SW 1271 (cell line): ENCODE results near the gene MAP7D3.
"Not testable (repeated sequence)": the region's sequence is repeated elsewhere in the genome, so short reads cannot be mapped to it uniquely, and the experiment has no call there.

Experiments
- DNase-seq, 2 experiments: peaks; one replicate each; lab custom pipeline; 2025; lab: John Stamatoyannopoulos, UW

Gene MAP7D3, protein sequence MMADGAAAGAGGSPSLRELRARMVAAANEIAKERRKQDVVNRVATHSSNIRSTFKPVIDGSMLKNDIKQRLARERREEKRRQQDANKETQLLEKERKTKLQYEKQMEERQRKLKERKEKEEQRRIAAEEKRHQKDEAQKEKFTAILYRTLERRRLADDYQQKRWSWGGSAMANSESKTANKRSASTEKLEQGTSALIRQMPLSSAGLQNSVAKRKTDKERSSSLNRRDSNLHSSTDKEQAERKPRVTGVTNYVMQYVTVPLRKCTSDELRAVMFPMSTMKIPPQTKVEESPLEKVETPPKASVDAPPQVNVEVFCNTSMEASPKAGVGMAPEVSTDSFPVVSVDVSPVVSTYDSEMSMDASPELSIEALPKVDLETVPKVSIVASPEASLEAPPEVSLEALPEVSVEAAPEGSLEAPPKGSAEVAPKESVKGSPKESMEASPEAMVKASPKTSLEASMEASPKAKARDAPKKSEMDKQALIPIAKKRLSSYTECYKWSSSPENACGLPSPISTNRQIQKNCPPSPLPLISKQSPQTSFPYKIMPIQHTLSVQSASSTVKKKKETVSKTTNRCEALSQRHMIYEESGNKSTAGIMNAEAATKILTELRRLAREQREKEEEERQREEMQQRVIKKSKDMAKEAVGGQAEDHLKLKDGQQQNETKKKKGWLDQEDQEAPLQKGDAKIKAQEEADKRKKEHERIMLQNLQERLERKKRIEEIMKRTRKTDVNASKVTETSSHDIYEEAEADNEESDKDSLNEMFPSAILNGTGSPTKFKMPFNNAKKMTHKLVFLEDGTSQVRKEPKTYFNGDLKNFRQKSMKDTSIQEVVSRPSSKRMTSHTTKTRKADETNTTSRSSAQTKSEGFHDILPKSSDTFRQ

DNA sequence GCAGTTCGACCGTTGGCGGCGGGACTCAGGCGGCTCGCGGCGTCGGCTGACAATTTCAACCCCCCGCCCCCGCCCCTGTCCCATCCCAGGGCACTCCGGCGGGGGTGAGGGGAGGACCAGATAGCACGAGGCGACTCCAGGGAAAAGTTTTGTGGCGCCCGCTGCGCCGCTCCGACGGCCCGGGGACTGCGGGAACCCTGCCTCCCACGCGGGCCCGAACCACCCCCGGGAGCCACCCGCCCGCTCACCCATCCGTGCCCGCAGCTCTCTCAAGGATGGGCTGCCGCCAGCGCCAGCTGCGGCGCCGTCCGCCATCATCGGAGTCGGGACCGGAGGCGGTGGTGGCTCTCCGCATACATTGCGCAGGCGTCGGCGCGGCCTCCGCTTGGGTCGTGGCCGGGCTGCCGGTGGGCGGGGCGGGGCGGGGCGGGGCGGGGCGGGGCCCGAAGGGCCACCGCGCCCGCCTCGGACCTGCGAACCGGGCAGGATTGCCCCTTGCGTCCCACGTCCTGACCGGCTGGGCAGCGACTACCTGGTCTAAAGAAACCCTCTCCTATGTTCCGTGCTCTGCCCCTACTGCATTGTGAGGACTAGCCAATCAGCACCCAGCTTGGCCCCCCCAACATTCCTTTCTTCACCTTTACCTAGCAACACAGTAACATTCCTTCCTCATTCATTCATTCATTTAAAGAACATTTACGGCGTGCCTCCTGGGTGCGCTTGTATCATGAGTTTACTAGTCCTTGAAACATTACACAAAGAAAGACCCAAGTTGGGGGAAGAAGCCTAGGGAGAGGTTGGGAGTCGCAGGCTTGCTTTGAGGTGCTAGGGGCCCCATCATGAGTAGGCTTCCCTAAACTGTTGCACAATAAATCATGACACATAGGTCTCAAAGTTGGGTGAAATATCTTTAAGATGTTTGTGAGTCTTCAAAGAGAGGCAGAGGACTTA, at the start of gene MAP7D3:
Gene MAP7D3 (minus strand): TSS at position 360 of the 951 bp plus-strand sequence. CDS start 42 bp downstream, at position 318.
- DNase-seq = peak; percentile 6 to 46

DNA sequence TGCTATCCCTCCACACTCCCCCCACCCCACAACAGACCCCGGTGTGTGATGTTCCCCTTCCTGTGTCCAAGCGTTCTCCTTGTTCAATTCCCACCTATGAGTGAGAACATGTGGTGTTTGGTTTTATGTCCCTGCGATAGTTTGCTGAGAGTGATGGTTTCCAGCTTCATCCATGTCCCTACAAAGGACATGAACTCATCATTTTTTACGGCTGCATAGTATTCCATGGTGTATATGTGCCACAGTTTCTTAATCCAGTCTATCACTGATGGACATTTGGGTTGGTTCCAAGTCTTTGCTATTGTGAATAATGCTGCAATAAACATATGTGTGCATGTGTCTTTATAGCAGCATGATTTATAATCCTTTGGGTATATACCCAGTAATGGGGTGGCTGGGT, 49.5 kb upstream of the MAP7D3 start, which contains the start of gene ADGRG4:
Gene ADGRG4 (plus strand): TSS at position 243 of the 400 bp plus-strand sequence. CDS start 7,815 bp downstream, outside the sequence.
- not testable (repeated sequence) for DNase-seq

DNA sequence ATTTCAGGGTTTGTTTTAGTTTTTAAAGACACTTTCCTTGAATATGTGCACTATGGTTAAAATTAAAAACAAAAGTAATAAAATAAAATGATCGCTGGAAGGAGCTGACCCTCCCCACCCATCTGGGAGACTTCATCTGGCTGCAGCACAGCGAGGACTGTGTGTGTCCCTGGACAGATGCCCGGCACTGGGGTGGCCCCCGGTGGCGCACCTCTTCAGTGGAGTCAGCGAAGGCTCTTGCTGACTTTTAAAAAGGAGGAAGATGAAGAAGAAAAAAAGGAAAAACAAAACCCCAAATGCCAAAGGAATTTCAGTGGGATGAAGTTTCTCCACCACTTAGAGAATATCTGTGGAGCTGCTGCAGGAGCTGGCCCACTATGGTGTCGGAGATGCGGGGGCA, 44.2 kb upstream of the MAP7D3 start:
- no peak for DNase-seq

DNA sequence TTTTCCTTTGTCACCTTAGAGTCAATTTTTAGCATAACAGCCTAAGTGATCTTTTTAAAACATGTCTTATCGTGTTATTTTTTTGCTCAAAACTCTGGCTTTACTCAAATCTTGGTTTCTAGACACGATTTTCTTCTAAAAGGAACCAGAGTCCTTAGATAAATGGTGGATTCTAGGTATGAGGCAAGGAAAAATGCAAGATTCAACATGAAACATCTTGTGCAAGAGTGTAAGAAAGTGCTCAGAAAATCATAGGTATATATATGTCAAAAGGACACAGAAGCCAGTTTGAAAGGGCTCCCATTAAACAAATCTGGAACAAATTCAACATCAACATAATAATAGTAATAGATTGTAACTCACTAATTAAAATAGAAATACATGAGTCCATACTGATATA, 41.5 kb upstream of the MAP7D3 start:
- DNase-seq = no peak

DNA sequence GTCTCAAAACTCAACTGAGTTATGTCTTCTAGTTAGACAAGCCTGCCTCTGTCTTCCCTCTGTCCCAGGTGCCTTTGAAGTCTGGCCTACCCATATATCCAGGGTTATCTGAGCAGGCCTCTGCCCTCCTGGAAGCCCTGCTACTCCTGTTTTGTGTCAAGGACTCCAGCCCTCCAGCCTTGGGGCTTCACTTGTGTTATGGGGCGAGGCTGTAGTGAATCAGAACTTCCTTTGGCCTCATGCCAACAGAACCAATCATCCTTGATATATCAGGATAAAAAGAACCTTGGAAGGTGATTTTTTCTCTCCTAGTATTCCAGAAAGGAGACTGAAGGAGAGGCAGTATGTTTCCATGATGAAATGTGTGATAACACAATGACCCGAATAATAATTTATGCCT, 40.6 kb upstream of the MAP7D3 start:
- DNase-seq = no peak

DNA sequence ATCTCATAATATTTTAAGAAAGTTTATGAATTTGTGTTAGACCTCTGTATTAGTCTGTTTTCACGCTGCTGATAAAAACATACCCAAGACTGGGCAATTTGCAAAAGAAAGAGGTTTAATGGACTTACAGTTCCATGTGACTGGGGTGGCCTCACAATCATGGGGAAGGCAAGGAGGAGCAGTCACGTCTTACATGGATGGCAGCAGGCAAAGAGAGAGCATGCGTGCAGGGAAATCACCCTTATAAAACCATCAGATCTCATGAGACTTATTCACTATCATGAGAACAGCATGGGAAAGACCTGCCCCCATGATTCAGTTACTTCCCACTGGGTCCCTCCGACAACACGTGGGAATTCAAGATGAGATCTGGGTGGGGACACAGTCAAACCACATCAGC, 35.2 kb upstream of the MAP7D3 start:
- not testable (repeated sequence) for DNase-seq

DNA sequence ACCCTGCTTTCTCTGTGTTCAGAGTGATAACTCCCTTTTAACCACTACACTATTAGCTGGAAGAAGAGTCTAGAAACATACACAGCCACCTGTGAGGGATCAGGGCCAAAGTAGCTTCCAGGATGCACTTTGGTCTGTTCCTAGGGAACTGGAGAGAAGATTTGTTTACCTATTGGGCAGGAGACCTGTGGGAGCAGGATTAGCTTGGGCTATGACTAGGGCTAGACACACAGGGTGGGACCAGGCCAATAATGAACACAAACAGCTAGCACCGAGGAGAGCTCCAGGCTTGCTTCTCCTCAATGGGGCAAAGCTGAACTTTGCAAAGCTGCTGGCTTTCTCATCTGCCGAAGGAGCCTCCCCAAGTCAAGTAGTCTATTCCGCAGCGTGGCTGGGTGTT, 24.4 kb upstream of the MAP7D3 start:
- no peak for DNase-seq

DNA sequence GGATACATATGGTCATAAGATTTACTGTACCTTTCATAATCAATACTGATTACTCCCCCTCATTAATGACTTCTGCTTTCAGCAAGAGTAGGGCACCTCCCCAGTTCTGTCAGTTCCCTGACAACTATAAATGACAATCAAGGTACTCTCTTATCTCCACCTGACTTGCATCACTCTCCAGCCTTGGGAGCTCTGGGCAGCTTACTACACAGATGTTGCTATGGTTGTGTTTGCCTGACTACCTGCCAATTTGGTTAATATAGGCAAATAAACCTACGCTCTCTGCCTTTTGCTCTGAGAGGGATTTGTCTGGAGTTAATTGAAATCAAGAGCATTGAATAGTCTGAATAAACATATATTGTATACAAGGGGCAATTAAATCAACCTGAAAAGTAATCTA, 22.8 kb upstream of the MAP7D3 start:
- DNase-seq = no peak

DNA sequence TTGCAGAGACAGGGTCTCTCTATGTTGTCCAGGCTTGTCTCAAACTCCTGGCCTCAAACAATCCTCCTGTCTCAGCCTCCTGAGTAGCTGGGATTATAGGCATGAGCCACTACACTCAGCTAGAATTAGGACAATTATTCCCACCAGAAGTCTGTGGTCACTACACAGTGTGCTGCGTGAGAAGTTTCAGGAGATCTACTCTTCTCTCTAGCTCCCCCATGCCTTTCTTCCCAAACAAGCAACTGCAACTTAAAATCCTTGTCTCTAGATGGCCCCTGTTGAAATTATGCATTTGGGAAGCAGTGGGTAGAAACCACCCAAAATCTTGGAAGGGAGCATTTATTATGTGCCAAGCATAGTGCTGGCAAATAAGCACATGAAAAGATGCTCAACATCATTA, 21.1 kb upstream of the MAP7D3 start:
- peak in 1 of 2 experiments; percentile 23 for DNase-seq

DNA sequence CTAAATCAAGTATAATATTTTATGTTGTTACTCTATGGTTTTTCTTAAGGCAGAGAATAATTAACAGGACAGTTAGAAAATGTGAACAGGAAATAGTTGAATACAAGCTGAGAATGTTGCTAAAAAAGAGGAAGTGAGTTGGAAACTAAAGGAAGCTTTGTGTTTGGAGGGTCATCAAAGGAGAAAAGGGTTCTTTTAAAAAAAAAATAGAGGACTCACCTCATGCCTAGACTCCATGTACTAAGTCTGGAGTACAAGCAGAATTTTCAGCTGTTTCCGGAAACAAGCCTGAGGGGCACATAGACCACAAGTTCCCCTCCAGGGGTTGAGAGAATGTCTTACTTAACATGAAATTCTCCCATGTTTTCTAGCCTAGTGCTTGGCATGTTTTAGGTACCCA, 20.1 kb upstream of the MAP7D3 start:
- DNase-seq = no peak

DNA sequence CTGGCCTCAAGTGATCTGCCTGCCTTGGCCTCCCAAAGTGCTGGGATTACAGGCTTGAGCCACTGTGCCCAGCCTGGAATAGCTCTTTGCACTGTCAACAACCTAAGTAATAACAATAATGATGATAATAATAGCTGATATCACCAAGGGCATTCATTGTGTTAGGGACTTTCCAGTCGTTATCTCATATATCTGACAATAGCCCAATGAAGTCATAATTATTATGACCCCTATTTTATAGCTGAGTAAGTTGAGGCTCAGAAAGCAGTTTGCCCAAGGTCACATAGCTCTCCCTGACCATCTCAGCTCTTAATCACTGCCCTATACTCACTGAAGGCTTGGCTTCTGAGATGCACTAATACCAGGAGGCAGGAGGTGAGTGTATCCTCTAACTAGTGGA, 18.7 kb upstream of the MAP7D3 start:
- no peak for DNase-seq

DNA sequence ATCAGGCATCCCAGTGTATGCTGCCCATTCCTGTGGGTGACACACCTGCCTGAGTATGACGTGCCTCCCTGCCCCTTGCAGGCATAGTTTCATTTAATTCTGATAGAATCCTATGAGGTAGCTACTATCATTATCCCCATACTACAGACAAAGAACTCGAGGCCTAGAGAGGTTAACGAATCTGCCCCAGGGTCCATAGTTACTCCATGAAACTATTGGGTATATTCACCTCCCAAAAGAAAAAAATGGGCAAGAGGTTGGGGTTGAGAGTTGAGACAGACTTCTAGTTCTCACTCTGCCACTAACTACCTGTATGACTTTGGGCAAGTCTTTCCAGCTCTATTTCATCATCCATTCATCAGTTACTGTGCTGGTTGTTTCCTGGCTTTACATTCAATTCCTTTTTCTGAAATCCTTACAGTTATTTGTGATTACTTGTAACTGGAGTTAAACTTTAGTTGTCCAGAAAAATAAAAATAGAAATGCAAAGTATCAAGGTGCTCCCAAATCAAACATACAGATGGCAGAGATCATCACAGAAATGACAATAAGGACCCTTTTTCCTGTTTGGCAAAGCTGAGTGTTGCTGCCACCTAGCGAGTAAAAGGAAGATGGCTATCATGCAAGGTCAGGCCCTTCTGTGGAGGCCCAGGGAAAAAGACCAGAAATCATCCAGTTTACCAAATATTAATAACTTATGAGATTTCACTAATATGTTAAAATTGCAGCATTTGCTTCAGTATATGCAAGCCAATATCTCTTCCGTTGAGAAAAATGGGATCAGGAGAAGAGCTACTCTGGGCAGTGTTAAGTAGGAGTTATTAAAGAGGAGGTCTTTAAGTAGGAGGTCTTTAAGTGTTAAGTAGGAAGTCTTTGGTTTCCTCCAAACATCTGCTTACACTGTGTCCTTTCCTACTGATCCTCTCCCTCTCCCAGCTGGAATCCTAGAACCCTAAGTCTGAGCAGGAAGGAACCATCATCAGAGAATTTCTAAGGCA, 17.1 kb upstream of the MAP7D3 start:
- peak; percentile 0 to 44 for DNase-seq

DNA sequence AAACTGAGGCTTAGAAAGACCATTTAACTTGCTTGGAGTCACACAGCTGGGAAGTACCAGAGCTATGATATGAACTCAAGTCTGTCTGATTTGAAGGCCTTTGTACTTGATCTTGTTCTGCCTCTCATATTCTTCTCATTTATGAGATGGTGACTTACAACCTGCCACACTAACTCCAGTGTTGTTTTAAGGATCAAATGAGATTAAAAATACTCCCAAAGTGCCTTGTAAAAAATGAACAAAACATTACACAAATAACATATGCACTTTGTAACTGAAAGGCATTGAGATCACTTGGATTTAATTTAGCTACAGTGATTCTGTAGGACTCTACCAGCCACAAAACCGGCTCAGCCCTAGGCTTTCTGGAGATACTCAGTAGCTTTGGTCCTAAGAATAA, 15.6 kb upstream of the MAP7D3 start:
- no peak for DNase-seq

DNA sequence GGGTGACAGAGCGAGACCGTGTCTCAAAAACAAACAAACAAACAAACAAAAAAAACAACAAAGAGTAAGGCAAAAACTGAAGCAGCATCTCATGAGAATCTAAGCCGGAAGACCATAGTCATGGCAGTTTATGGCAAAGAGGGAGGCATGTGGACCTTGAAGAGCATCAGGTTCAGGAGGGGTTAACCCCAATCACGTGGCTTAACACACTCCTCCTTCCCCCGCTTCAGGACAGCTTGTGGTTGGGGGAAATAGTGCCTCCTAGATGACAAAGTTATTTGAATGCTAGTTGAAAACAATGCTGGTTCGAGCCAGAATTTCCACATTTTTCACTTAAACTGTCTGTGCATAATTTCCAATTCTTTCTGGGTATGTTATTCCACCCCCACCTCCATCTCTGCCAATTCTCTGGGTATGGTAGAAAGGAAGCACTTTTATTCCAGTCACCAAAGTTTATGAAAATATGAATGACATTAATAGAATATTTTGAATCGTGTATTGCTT, 11.7 kb upstream of the MAP7D3 start:
- DNase-seq = no peak

DNA sequence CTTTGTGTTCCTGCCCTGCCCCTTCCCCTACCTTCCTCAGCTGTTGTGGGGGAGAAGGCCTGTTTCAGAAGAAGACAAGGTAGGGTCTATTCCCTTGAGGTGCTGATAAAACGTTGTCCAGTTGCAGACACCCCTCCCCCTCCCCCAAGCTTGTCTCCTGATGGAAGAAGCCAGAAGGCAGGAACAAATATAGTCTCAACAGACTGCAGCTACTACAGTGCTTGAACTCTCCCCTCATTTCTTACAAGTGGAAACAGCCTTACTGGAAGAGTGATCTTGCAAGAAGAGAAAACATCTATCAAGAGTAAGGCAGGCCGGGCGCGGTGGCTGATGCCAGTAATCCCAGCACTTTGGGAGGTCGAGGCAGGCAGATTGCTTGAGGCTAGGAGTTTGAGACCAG, 11.0 kb upstream of the MAP7D3 start:
- no peak for DNase-seq

DNA sequence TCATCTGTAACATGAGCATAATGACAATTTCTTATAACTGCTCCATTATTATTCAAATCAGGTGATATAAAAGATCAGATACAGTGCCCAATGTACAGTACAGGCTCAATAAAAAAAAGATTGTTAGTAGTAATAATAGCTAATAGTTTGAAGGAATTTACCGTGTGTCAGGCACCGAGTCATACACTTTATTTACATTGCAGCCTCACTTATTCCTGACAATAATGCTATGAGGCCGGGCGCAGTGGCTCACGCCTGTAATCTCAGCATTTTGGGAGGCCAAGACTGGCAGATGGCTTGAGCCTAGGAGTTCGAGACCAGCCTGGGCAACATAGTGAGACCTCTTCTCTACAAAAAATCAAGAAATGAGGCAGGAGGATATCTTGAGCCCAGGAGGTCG, 10.1 kb upstream of the MAP7D3 start:
- no peak for DNase-seq

DNA sequence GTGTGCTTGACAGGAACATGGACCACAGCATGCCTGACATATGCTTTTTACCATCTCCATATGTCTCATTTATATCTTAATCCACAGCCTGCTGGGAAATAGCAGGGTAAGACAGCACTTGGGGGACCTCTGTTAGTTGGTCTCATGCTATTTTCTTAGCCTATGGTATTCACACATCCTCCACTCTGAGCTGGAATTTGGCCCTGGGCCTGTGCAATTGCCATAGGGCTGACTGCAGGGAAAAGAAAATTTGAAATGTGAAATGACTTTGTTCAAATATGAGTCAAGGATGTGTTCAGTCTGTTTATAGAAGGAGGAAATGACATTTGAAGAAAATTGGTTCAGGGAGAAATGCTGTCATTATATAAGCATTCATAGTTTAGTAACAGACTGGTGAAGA, 9.6 kb upstream of the MAP7D3 start:
- no peak for DNase-seq

DNA sequence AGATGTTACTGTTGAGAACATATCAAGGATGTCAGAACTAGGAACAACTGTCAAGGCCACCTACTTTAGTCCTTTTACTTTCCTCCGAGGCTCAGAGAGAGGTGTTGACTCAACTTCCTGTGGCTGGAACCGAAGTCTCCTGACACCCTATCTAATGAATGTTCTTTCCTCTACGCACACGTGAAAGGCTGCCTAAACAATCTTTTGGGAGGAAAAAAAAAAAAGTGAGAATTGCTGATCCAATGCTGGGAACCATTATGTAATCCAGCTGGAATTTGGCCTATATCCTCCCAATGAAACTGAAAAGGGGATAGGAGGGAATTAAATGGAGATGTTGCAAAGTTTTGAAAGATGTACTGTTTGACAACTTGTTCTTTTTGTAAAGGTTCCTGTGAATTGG, 8.3 kb upstream of the MAP7D3 start:
- DNase-seq = peak; percentile 31 to 53

DNA sequence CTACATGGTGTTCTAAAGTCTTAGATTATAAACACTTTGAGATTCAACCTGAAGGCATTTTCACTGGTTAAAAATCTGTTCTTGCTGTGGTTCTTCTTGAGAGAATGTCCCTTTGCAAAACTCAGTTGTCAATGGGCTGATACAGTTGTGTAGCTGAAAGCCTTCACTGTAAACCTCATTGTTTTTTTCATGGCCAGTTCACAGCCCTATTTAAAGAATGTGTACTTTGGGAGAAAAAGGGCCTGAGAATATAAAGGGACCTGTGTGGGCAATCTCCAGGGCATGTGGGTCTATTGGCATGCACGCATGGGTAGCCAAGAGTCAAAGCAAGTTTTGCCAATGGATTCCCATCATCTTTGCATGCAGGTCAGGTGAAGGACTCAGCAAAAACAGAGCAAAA, 7.8 kb upstream of the MAP7D3 start:
- DNase-seq = no peak

DNA sequence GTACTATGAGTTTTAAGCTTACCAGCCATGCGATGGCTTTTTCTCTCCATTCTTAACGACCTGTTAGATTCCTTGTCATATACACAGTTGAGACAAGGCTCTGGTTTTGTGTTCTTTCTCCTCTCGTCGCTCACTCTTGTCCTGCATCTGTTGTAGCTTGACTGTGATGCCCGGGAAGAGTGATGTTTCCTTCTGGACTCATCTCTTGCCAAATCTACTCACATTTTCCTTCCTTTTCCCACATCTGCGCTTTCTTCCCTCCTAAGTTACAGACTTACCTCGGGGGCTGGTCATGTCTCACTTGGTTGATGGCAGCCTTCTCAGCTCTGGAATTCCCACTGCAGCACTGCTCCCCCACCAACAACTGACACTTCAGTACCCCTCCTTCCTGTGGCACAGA, 4.8 kb upstream of the MAP7D3 start:
- DNase-seq = no peak
